HG03354 (cell line): Measurements from ENCODE around the gene CAMTA1.

ENCODE experiments used
- ATAC-seq: cut with Tn5 transposase; IDR thresholded peaks from one replicate; pipeline ENCODE4 v1.9.1; 2021; ENCODE audit warnings: mild to moderate bottlenecking; ENCODE audit not compliant: unreplicated experiment, poor library complexity, severe bottlenecking

The CAMTA1 gene

DNA sequence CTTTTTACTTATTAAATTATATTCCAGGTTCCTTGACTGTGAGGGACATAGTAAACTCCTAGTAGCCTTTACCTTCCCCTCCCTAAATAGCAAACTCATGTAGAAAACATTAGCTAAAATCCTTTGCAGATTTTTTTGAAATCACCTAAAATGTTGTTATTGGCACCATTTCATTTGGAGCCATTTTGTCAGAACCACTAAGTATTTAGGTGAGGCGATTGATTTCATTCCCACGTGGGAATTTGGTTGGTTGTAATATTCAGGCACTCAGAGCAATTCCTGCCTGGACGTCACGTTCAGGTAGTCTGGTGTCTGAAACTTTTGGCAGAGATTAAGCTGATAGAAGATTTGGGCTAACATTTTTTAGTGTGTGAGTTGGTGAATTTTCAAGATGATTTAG is 84.3 kb downstream of the CAMTA1 start:
- ATAC-seq: no peak

DNA sequence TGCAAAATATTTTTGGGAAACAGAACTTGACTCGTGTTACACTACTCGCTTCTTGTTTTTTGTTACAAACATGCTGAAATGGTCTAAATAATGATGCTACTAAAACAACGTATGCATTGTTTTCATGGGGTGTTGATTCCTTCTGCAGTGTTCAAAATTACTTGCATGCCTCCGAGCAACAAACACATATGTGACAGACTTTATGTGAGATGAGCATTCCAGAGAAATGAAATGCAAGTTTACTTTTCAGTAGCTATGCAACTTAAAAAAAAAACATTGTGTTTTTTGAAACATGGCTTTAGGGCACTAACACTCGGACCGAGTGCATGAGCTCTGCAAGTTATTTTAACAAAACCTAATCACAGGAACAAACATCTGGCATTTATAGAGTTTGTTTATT is 84.8 kb downstream of the CAMTA1 start:
- ATAC-seq: no peak

DNA sequence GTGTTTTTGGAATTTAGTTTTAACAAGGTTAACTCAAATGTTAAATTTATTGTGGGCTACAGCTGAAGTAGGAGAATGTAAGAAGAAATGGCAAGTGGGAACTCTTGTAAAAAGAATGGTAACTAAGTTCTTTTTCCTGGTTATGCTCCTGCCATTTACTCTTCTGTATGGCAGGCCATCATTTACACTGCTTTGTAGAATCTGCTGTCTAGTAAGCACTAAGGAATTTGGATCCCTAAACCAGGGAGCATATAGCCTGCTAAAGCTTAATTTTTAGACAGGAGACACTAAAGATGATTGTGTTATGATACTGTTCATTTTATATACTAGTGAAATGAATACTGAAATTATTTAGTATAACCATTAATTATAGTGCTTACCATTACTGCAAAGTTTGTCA is 85.3 kb downstream of the CAMTA1 start:
- no peak for ATAC-seq

DNA sequence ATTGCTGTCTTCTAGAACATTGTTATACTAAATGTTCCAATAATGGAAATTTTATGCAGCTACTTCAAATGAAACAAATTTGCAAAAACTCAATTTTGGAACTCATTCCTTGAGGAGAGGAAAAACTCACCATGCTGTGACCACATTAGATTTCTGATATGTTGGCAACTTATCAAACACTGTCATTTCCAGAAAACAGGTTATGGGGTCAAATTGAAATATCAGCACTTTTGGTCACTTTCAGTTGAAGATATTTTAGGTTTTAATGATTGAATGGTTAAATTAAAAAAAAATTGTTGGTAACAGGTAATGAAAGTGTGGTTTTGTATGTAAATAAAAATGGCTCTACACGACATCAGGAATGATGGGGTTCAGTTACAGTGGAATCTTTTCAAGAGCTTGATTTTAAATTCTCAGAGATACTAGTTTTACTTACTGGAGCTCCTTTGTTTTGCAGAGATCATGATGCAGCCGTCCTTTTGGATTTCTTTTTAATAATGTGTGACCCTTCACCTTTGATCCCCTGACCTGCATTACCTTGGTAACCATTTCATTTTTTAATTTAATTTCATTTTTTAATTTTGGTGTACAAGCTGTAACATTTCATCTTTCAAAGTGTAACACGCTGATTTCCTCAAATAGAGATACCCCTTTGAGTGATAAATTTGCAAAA is 86.2 kb downstream of the CAMTA1 start:
- no peak for ATAC-seq

DNA sequence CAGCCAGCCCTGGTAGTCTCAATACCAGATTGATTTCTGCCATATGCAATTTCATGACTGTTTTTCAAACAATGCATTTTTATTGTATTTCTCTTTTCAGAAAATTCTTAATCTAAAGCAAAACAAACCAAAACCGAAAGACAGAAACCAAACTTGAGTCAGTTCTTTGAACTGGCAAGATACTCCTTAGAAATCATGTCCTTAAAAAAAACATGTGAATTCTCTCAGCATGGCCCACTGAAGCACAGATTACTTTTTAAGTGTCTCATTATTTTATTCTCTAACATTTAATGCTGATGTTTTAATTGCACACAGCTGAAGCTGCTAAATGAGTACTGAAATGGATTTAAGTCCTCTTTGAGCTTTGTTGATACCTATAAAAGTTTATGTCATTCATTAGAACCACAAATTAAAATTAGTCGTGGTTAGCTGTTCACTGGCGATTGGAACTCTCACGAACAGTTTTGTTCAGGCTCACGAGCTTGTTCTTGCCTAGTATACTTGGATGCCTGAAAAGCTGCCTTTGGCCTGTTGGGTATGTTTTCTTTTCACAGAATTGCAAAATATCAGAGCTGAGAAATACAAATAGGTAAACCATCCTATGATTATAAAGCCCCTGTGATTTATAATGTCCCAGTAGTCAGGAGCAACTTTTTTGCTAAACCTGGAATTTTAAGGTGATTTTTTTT is 87.5 kb downstream of the CAMTA1 start:
- ATAC-seq: no peak

DNA sequence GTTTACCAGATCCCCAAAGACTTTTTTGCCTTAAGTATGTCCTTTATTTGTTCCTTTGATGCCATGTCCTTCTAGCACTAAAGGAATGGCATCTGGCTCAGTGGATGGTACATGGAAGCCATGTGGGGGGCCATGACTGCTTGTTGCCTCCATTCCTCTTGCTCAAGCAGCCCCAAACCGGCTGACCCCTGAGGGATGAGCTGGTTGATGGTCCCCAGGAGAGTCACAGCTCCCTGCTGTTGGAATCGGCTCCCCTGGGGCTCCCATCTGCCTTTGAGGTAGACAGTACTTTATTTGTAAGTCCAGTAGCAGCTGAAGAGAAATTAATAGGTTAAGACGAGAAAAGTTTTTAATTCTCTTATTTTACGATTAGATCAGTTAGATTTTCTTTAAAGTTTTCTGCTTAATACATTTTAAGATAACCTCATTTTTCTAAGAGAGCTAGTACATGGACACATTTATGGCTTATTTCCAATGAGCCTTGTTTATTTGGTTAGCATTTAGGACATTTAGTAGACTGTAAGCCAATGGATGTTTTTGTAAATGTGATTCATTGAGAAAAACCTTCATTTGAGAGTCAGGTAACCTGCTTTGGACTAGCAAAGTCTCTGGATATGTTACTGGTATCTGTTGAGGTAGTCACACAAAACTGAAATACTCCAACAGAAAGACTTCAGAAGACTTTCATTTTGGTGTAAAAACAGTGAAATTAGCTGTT is 88.2 kb downstream of the CAMTA1 start:
- no peak for ATAC-seq

DNA sequence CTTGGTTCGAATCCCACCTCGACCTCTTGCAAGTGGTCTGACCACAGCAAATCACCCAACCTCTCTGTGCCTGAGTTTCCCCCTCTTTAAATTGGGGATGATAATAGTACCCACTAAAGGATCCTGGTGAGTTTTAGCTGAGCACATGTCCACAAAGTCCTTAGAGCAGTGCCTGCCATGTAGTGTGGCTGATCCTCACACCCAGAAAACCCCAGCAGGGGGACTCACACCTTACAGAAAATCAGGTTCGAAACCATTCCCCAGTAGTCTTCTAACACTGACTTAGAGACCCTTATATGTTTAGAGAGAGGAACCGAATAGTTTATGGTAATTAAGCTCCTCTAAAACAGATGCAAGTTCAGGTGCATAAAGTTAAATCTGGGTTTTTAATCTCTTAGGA is 89.0 kb downstream of the CAMTA1 start:
- no peak for ATAC-seq

DNA sequence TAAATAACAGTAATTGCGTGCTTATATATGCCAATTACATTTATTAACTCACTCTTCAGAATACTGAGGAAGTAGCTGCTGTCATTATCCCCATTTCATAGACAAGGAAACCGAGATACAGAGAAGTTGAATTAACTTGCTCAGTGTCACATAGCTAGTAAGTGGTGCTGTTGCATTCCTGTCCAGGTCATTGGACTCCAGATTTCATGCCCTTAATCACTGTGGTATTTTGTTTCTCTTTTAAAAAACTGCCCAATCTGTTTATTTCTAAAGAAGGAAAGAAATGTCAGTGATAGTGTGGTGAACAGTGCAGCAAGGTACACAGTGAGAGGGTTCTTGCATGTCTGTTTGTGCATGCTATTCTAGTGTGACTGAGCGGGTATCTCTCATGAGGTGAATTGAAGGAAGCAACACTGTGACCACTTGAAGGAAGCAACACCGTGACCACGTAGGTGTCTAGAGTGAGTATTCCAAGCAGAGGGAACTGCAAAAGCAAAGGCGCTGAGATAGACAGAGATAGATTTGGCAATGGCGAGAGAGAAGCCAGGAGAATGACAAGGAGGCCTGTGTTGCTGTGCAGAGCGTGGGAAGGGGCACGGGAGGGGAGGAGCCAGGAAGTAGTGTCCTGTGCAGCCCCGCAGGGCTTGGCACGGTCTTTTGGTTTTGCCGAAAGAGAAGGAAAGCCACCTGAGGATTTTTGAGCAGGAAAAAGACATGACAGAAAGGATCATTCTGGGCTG is 95.9 kb downstream of the CAMTA1 start:
- no peak for ATAC-seq

DNA sequence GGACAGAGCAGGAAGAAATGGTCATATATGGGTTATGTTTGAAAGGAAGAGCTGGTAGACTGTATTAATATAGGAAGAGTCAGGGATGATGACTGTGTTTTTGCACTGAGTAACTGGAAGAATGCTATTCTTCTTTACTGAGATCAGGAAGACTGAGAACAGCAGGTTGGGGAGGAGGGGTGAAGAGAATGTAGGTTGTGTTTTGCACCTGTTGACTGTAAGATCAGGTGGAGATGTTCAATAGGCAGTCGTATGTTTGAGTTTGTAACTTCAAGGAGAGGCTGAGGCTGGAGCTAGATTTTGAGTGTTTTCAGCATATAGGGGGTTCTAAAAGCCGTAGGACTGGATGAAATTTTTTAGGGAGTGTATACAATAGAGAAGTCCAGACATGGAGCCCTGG is 97.2 kb downstream of the CAMTA1 start:
- ATAC-seq: no peak

DNA sequence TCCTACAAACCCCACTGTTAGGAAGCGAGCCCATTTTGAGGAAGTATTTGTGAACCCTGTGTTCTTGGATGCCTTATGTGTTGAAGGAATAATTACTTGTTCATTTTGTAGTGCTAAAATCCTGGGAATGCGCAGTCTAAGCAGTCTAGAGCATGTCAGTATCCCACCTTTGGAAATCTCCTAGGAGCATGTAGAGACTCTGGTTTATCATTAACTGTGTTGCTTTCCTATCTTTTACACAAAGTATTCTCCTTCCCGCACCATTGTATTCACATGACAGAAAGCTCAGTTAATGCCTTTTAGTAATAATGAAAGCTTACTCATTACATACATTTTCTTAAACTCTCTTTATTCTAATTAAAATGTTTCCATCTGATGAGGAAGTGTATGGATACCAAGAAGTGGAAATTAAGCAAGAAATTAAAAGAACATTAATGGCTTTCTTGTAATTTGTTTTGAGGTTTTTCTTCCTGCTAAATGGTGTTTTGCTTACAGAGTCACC is 99.4 kb downstream of the CAMTA1 start:
- ATAC-seq: no peak

DNA sequence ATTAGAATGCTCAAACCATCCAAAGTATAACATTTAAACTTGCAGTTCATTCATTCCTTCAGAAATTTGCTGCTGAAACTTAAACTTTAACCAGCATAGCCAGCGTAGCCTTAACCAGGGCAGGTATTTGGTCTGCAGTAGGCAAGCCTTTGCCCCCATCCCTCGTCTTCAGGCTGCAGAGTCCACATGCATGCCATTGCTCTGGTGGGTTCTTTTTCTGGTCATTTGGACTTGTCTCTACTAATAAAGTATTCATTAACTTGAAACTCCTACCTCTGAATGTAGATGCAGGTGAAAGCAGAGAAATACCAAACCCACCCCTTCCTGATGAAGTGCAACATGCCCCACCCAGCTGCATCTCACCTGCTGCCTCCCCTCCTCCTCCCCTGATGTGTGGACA is 100.2 kb downstream of the CAMTA1 start:
- ATAC-seq: no peak

DNA sequence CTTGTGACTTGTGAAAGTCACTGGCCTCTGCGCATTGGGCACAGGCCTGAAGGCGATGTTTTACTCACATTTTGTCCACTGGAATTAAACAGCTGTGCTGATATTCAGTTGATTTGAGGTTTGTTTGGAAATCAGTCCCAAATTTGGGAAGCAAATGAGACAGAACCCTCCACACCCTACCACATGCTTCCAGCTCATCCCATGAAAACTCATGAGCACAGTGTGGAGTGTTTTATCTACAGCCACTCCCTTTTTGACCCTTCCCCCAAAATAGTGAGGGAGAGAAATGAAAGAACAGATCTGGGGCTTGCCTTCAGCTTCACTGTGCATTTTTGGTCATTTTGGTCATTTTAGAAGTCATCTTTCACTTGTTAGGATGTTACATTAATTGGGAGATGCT is 101.3 kb downstream of the CAMTA1 start:
- ATAC-seq: no peak

DNA sequence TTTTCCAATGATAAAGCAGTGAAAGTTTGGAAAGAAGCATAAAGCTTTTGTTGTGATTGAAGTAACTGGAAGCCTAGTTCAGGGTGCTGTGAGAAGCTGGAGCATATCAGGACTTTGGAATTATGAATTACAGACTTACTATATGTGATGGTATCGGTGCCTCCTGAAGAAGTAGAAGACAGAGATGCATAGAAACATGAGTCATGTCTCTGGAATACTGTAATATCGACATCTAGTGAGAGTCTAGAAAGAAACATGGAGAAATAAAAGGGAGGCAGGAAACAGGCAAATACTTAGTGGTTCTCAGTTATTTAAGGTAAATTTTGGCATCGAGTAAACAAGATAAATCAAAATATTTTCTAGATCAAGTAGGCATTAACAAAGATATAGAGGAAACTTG is 103.0 kb downstream of the CAMTA1 start:
- ATAC-seq: no peak

DNA sequence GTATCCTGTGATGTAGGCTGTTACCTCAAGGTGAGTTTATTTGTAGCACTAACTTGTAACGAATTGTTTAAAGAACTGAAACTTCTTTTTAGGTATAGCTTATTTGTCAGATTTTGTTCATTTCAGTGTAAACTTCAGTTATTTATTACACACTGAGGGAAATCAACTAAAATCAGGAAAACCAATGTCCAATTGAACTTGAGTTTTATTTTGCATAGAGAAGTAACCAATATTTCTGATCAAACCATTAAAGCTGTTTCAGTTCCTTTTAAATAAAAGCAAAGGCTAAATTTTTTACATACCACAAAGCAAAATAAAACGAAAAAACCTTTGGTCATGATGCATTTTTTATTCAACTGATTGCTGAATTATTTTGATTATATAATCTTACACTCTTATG is 103.6 kb downstream of the CAMTA1 start:
- ATAC-seq: no peak

DNA sequence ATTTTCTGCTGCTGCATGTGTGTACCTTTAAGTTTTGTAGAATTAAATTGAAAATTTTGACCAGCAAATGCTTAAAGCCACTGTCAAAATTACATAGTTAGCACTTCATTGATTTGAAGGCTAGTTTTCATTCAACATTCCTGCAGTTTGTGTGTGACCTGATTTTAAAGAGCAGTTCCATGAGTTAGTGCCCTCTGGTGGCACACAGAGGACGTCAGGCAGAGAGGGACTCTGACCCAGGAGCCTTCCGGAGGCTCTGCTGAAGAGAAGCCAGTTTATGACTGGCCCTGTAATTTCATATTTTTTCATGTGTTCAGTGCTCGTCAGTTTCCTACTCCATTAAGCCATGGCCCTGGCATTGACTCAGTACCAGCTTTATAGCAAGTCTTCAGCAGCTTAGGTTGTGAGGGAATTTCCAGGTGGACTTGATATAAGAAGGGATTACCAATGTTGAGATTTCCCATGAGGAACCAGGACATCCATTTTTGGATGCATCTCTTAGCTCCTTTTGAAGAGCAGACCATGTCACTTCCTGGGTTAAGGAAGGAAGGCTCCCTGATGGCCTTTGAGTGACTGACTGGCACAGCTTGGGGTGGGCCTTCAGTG is 104.7 kb downstream of the CAMTA1 start:
- no peak for ATAC-seq

DNA sequence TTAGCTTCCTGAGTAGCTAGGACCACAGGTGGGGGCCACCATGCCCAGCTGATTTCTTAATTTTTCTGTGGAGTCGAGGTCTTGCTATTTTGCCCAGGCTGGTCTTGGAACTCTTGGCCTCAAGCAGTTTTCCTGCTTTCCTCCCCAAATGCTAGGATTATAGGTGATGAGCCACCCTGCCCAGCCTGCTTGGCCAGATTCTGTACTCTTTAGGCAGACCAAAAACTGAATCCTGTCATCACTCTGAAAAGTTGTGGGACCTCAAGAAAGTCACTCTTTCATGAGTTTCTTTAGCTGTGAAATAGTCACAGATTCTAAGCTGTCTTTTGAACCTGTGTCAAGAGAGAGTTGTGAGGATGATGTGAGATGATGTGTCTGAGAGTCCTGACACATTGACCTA is 105.4 kb downstream of the CAMTA1 start:
- no peak for ATAC-seq

DNA sequence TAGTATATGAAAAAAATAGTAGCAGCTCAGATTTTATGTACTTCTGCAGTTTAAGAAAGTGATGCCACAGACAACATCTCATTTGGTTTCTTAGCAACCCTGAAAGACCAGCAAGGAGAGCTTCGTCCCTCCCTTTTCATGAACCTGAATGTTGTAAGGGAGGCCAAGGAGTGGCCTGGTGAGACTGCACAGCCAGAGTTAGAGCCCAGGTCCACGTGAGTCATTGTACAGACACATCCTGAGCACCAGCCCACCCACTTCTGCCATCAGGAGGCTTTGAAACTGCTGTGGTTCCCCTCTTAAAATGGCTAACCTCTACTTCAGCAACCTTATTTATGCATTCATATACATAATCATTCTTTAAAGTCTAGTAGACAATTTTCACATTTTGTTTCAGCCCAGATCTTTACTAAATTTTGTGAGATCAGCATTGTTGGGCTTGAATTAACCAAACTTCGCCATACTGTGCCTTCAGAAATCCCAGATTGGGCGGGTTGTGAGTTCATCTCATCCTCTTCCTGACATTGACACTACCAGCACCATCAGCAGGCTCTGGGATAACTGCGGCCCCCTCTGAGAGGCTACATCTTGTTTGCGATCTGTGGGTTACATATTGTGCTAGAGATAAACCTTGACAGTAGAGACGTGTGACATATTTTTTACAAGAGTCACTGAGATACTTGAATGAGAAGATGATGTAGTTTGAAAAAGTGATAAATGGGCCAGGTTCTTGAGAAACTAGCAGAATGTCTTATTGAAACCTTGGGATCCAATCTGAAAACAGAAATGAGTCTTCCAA is 106.7 kb downstream of the CAMTA1 start:
- ATAC-seq: no peak

DNA sequence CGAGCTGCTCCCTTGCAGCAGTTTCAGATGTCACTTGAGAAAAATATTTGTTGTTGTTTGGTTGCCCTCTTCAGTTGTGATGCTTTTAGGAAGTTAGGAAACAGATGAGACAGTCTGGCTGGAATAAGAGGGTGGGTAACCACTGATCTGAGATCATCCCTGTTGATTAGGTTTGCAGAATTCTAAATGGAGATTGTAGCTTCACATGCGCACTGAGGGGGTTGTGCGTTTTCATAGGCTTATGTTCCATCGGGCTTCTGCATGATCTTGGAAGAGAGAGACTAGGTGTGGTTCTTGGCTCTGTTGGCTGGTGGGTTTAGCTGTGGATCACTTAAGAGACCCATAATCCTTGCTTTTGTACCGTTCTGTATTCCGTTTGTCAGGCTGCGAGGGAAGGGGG is 108.1 kb downstream of the CAMTA1 start:
- no peak for ATAC-seq

DNA sequence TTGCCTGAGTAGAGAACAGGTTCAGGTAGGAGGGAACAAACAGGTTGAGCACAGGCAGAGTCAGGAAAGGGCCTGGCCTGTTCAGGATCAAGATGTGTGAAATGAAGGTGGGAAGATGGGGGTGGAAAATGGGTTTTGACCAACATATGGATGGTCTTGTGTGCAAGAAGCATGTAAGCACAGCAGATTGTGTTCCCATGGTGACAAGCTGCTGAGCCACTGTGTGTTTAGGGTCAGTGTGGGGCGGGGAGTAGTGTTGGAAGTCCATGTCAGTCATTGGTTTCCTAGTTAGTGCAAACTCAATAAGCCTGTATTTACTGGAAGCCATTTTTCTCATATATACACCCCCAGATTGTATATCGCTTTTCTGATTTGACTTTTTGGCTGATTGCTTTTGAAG is 111.9 kb downstream of the CAMTA1 start:
- no peak for ATAC-seq
